HCT116 (cell line): ENCODE results near the gene ATOX1. TPM values are rescaled to one million over a fixed set of nuclear protein-coding genes. Genes with fewer than 3 reads are reported as not detected.

Experiments
- ATAC-seq: fragments of 200-7000 bp; cut with Tn5 transposase; 2 replicates; pipeline ENCODE4 v1.9.1; 2020; ENCODE audit warnings: mild to moderate bottlenecking, moderate library complexity
- BruUV-seq: library from RNA; stranded (reverse); fragments of 400-500 nt; replicated peaks from 2 replicates; lab custom pipeline; 2021; lab: Mats Ljungman, UMichigan
- CTCF ChIA-PET: fragments of 300-600 bp; sonication (Branson Sonifier 250); formaldehyde crosslinking; loops from one replicate; lab custom pipeline; 2021; ENCODE audit warnings: antibody characterized with exemption; lab: Charles Lee
- POLR2A ChIA-PET: fragments of 300-600, 350-600 bp; sonication (Branson Sonifier 250); formaldehyde crosslinking; loops from one replicate; lab custom pipeline; 2021; ENCODE audit warnings: antibody characterized with exemption; lab: Charles Lee
- RAD21 ChIA-PET, 2 experiments: fragments of 300-600 bp; sonication (Branson Sonifier 250); formaldehyde crosslinking; loops; one replicate each; lab custom pipeline; 2023; ENCODE audit warnings: low total read pairs in 2 of 2; ENCODE audit not compliant: uncharacterized antibody in 2 of 2, unreplicated experiment in 2 of 2, low non-redundant PET in 1 of 2; lab: Charles Lee
- DNase-seq: peaks from one replicate; pipeline ENCODE4 v3.0.0-alpha.2; 2010; ENCODE audit warnings: low read depth, low spot score
- H2AFZ ChIP-seq: fragments of 200-600 bp; shearing (Covaris generic), sonication (generic); 2 replicates; pipeline ENCODE4 v1.6.1; 2017; ENCODE audit warnings: low read depth, mixed run types, mixed read lengths, antibody characterized with exemption, low read length; ENCODE audit not compliant: poor library complexity, severe bottlenecking
- H3K27ac ChIP-seq: 2 replicates; pipeline ENCODE4 v1.5.1; 2012; ENCODE audit warnings: low read depth, low read length
- H3K27me3 ChIP-seq: fragments of 200-600 bp; sonication (generic); 2 replicates; pipeline ENCODE4 v1.6.1; 2016; ENCODE audit warnings: mixed run types, low read length, mixed read lengths; ENCODE audit not compliant: insufficient read depth
- H3K36me3 ChIP-seq, 2 experiments: fragments of 200-500 bp in 1 of 2; fragments of 200-600 bp in 1 of 2; sonication (Bioruptor generic) in 1 of 2; sonication (generic) in 1 of 2; 2 replicates each; pipeline versions ENCODE4 v1.5.1 to v1.6.1; 2014 to 2016; ENCODE audit warnings: low read length in 2 of 2, inconsistent platforms in 1 of 2, mixed read lengths in 1 of 2, mixed run types in 1 of 2; ENCODE audit not compliant: insufficient read depth in 2 of 2, control insufficient read depth in 1 of 2
- H3K4me1 ChIP-seq, 2 experiments: fragments of 200-600 bp in 1 of 2; sonication (generic) in 1 of 2; 2 replicates each; pipeline versions ENCODE4 v1.5.1 to v1.6.1; 2012 to 2017; ENCODE audit warnings: low read length in 2 of 2, inconsistent platforms in 1 of 2, mild to moderate bottlenecking in 1 of 2, mixed read lengths in 1 of 2, mixed run types in 1 of 2, moderate library complexity in 1 of 2; ENCODE audit not compliant: insufficient read depth in 2 of 2, control insufficient read depth in 1 of 2
- H3K4me2 ChIP-seq: fragments of 200-600 bp; sonication (generic); 2 replicates; pipeline ENCODE4 v1.6.1; 2017; ENCODE audit warnings: mixed run types, low read length, mixed read lengths
- H3K4me3 ChIP-seq, 2 experiments: fragments of 200-600 bp in 1 of 2; sonication (generic) in 1 of 2; replicated peaks in 1 of 2; 2 replicates each; pipeline ENCODE4 v1.5.1; 2011 to 2016; ENCODE audit warnings: low read length in 2 of 2, control low read depth in 1 of 2, low read depth in 1 of 2, mild to moderate bottlenecking in 1 of 2, mixed read lengths in 1 of 2, mixed run types in 1 of 2
- H3K79me2 ChIP-seq: fragments of 200-600 bp; sonication (generic); 2 replicates; pipeline ENCODE4 v1.6.1; 2017; ENCODE audit warnings: mild to moderate bottlenecking, mixed run types, low read length, moderate library complexity, mixed read lengths; ENCODE audit not compliant: insufficient read depth
- H3K9ac ChIP-seq: fragments of 200-600 bp; sonication (generic); 2 replicates; pipeline ENCODE4 v1.6.1; 2016; ENCODE audit warnings: low read length, mixed read lengths
- H3K9me2 ChIP-seq: fragments of 200-600 bp; sonication (generic), shearing (Covaris generic); 2 replicates; pipeline ENCODE4 v1.6.1; 2017; ENCODE audit warnings: mixed run types, mild to moderate bottlenecking, moderate library complexity; ENCODE audit not compliant: insufficient read depth
- H3K9me3 ChIP-seq, 2 experiments: fragments of 200-500 bp in 1 of 2; fragments of 200-600 bp in 1 of 2; sonication (Bioruptor generic) in 1 of 2; sonication (generic) in 1 of 2; 2 replicates each; pipeline ENCODE4 v1.6.1; 2014 to 2017; ENCODE audit warnings: low read length in 2 of 2, mixed read lengths in 2 of 2, inconsistent platforms in 1 of 2, low read depth in 1 of 2, mild to moderate bottlenecking in 1 of 2, mixed run types in 1 of 2, moderate library complexity in 1 of 2; ENCODE audit not compliant: control insufficient read depth in 1 of 2, insufficient read depth in 1 of 2
- H4K20me1 ChIP-seq: fragments of 200-600 bp; sonication (generic), shearing (Covaris generic); 2 replicates; pipeline ENCODE4 v1.6.1; 2017; ENCODE audit warnings: mixed run types, mild to moderate bottlenecking, moderate library complexity; ENCODE audit not compliant: insufficient read depth
- EZH2phosphoT487 ChIP-seq: fragments of 200-600 bp; IDR thresholded peaks from 2 replicates; pipeline ENCODE4 v1.6.1; 2018; ENCODE audit warnings: antibody characterized with exemption, borderline replicate concordance
- RAD21 ChIP-seq: IDR thresholded peaks from 2 replicates; pipeline ENCODE4 v1.6.1; 2012; ENCODE audit warnings: low read depth, mild to moderate bottlenecking
- SRF ChIP-seq: IDR thresholded peaks from 2 replicates; pipeline ENCODE4 v1.6.1; 2012; ENCODE audit warnings: low read depth
- ZFX ChIP-seq: fragments of 450-650 bp; IDR thresholded peaks from 2 replicates; pipeline ENCODE4 v1.6.1; 2017
- intact Hi-C: fragments of 100-400 bp; cut with micrococcal nuclease; formaldehyde crosslinking; loops from 2 replicates; pipeline ENCODE4 v1.10.0; 2022
- total RNA-seq: library from RNA; stranded (reverse); gene quantifications from one replicate; pipeline ENCODE4 v1.2.1, GENCODE V29; 2021; ENCODE audit not compliant: unreplicated experiment

The ATOX1 gene
- total RNA-seq, 1 experiment from 2014 or later: 66.2 TPM

GRCh38 chr5:151772846-151773561 lies 14.6 kb upstream of the ATOX1 start:
- H3K4me2 ChIP-seq: peak overlapping the region; percentile 77
- peaks cover 51% of the 10 kb centered on the region for H4K20me1 ChIP-seq
- H3K9me2 ChIP-seq: no peaks in the 10 kb centered on the region
- POLR2A ChIA-PET: interaction anchor here (1.6 to 3.3 kb wide), 3 partner anchors 15 to 114 kb away, joined by 5 to 27 read pairs (median 14); partner anchors contain the start of gene ATOX1
- RAD21 ChIA-PET: no interaction called here
- TSS peak; percentile 53 for BruUV-seq
- H3K27me3 ChIP-seq: no peaks in the 10 kb centered on the region
- peak overlapping the region; percentile 79 to 97 for H3K4me3 ChIP-seq
- H3K79me2 ChIP-seq: peaks cover 66% of the 10 kb centered on the region
- H3K36me3 ChIP-seq: peaks cover 7 to 11% of the 10 kb centered on the region in 2 experiments; a peak in 3 of 4 replicates
- peak overlapping the region; percentile 99 for H3K9ac ChIP-seq
- peaks cover 10 to 26% of the 10 kb centered on the region in 2 experiments; a peak in 3 of 4 replicates for H3K4me1 ChIP-seq
- H2AFZ ChIP-seq: no peak overlapping the region
- H3K9me3 ChIP-seq: no peaks in the 10 kb centered on the region
- intact Hi-C loops: no loop called here
- peak overlapping the region; percentile 88 for H3K27ac ChIP-seq
- CTCF ChIA-PET: no interaction called here
- no peak for DNase-seq
- no peak for ATAC-seq
- TF ChIP-seq SRF (no peak), EZH2phosphoT487 (no peak)

GRCh38 chr5:151772029-151772845 lies 13.8 kb upstream of the ATOX1 start:
- Histone ChIP-seq H2AFZ (no peak overlapping the region), H3K4me1 (peaks cover 10 to 26% of the 10 kb centered on the region in 2 experiments; a peak in 3 of 4 replicates), H3K9me3 (no peaks in the 10 kb centered on the region), H3K27me3 (no peaks in the 10 kb centered on the region), H3K9me2 (no peaks in the 10 kb centered on the region), H3K9ac (peak overlapping the region; percentile 99), H3K4me3 (peak overlapping the region; percentile 79 to 97), H3K27ac (peak overlapping the region; percentile 88), H4K20me1 (peaks cover 43% of the 10 kb centered on the region), H3K4me2 (peak overlapping the region; percentile 77), H3K36me3 (peaks cover 4 to 5% of the 10 kb centered on the region in 2 experiments; a peak in 3 of 4 replicates), H3K79me2 (peaks cover 58% of the 10 kb centered on the region)
- ChIA-PET RAD21 (interaction anchor here in 1 of 2 experiments (1.3 kb wide), 1 partner anchor 32 kb away, joined by 4 read pairs; no protein-coding TSS in a partner anchor), CTCF (interaction anchor here (1.1 to 1.5 kb wide), 5 partner anchors 15 to 578 kb away, joined by 4 to 9 read pairs (median 7); no protein-coding TSS in a partner anchor), POLR2A (interaction anchor here (0.8 to 3.3 kb wide), 11 partner anchors 9 to 520 kb away, joined by 4 to 27 read pairs (median 9); partner anchors contain the start of genes ATOX1 and GM2A)
- BruUV-seq: no TSS peak
- no peak for ATAC-seq
- intact Hi-C loops: no loop called here
- TF ChIP-seq RAD21 (no peak), ZFX (peak; percentile 55)
- DNase-seq: no peak
